T-helper 1 cell treated with Interleukin-12 subunit alpha and Interleukin-12 subunit beta and Interleukin-4 antibody, amounts not matched to agents 30 μg/mL and 1 μg/mL, for 36 hours (primary cell): ENCODE results near the gene COL4A2.

ENCODE experiments used
- H3K27ac Mint-ChIP-seq: one replicate; pipeline ENCODE4 v1.8.0; 2021; ENCODE audit warnings: mild to moderate bottlenecking, mixed read lengths
- H3K27me3 Mint-ChIP-seq: one replicate; pipeline ENCODE4 v1.8.0; 2021; ENCODE audit warnings: low read depth, mixed read lengths
- H3K36me3 Mint-ChIP-seq: one replicate; pipeline ENCODE4 v1.8.0; 2021; ENCODE audit warnings: low read depth, mixed read lengths
- H3K4me1 Mint-ChIP-seq: one replicate; pipeline ENCODE4 v1.8.0; 2021; ENCODE audit warnings: low read depth, mixed read lengths
- H3K4me3 Mint-ChIP-seq: one replicate; pipeline ENCODE4 v1.8.0; 2021; ENCODE audit warnings: mild to moderate bottlenecking, moderate library complexity, mixed read lengths
- H3K9me3 Mint-ChIP-seq: one replicate; pipeline ENCODE4 v1.8.0; 2021; ENCODE audit warnings: mixed read lengths

The COL4A2 gene

GRCh38 chr13:110471156-110471832 lies 164.2 kb downstream of the COL4A2 start:
- no peak overlapping the region for H3K27ac Mint-ChIP-seq
- H3K36me3 Mint-ChIP-seq: no peaks in the 10 kb centered on the region
- H3K4me3 Mint-ChIP-seq: no peak overlapping the region
- H3K27me3 Mint-ChIP-seq: no peaks in the 10 kb centered on the region
- H3K4me1 Mint-ChIP-seq: peaks cover 3% of the 10 kb centered on the region
- H3K9me3 Mint-ChIP-seq: no peaks in the 10 kb centered on the region

- peaks cover 3% of the 10 kb centered on the region for H3K4me1 Mint-ChIP-seq
- H3K4me3 Mint-ChIP-seq: no peak overlapping the region
- H3K27me3 Mint-ChIP-seq: no peaks in the 10 kb centered on the region
- no peak overlapping the region for H3K27ac Mint-ChIP-seq
- H3K9me3 Mint-ChIP-seq: no peaks in the 10 kb centered on the region
- H3K36me3 Mint-ChIP-seq: no peaks in the 10 kb centered on the region
Measured at GRCh38 chr13:110471833-110472162, 164.7 kb downstream of the COL4A2 start.

GRCh38 chr13:110472904-110473563 lies 165.9 kb downstream of the COL4A2 start:
- Mint-ChIP-seq H3K4me1 (peaks cover 3% of the 10 kb centered on the region), H3K27ac (no peak overlapping the region), H3K36me3 (no peaks in the 10 kb centered on the region), H3K9me3 (no peaks in the 10 kb centered on the region), H3K27me3 (no peaks in the 10 kb centered on the region), H3K4me3 (no peak overlapping the region)

GRCh38 chr13:110474713-110475112 lies 167.6 kb downstream of the COL4A2 start:
- H3K27ac Mint-ChIP-seq: no peak overlapping the region
- H3K4me1 Mint-ChIP-seq: peaks cover 3% of the 10 kb centered on the region
- H3K4me3 Mint-ChIP-seq: no peak overlapping the region
- H3K27me3 Mint-ChIP-seq: no peaks in the 10 kb centered on the region
- H3K36me3 Mint-ChIP-seq: no peaks in the 10 kb centered on the region
- H3K9me3 Mint-ChIP-seq: no peaks in the 10 kb centered on the region

GRCh38 chr13:110475117-110475516 lies 168.0 kb downstream of the COL4A2 start:
- Mint-ChIP-seq H3K27me3 (no peaks in the 10 kb centered on the region), H3K4me3 (no peak overlapping the region), H3K27ac (no peak overlapping the region), H3K9me3 (no peaks in the 10 kb centered on the region), H3K4me1 (peaks cover 3% of the 10 kb centered on the region), H3K36me3 (no peaks in the 10 kb centered on the region)

GRCh38 chr13:110475550-110476219 lies 168.6 kb downstream of the COL4A2 start:
- Mint-ChIP-seq H3K4me3 (no peak overlapping the region), H3K36me3 (no peaks in the 10 kb centered on the region), H3K27ac (no peak overlapping the region), H3K27me3 (no peaks in the 10 kb centered on the region), H3K4me1 (peaks cover 3% of the 10 kb centered on the region), H3K9me3 (no peaks in the 10 kb centered on the region)

GRCh38 chr13:110476220-110476617 lies 169.1 kb downstream of the COL4A2 start:
- Mint-ChIP-seq H3K9me3 (no peaks in the 10 kb centered on the region), H3K4me3 (no peak overlapping the region), H3K27ac (no peak overlapping the region), H3K36me3 (no peaks in the 10 kb centered on the region), H3K4me1 (peaks cover 3% of the 10 kb centered on the region), H3K27me3 (no peaks in the 10 kb centered on the region)

- Mint-ChIP-seq H3K27ac (no peak overlapping the region), H3K9me3 (no peaks in the 10 kb centered on the region), H3K27me3 (no peaks in the 10 kb centered on the region), H3K36me3 (no peaks in the 10 kb centered on the region), H3K4me1 (no peaks in the 10 kb centered on the region), H3K4me3 (no peak overlapping the region)
Measured at GRCh38 chr13:110477706-110478245, 170.7 kb downstream of the COL4A2 start.

- no peak overlapping the region for H3K4me3 Mint-ChIP-seq
- no peaks in the 10 kb centered on the region for H3K4me1 Mint-ChIP-seq
- no peaks in the 10 kb centered on the region for H3K36me3 Mint-ChIP-seq
- no peaks in the 10 kb centered on the region for H3K27me3 Mint-ChIP-seq
- no peaks in the 10 kb centered on the region for H3K9me3 Mint-ChIP-seq
- H3K27ac Mint-ChIP-seq: no peak overlapping the region
Measured at GRCh38 chr13:110478405-110479214, 171.5 kb downstream of the COL4A2 start.

- Mint-ChIP-seq H3K4me1 (no peaks in the 10 kb centered on the region), H3K4me3 (no peak overlapping the region), H3K36me3 (no peaks in the 10 kb centered on the region), H3K9me3 (no peaks in the 10 kb centered on the region), H3K27ac (no peak overlapping the region), H3K27me3 (no peaks in the 10 kb centered on the region)
Measured at GRCh38 chr13:110479215-110479545, 172.1 kb downstream of the COL4A2 start.

GRCh38 chr13:110479648-110480047 lies 172.6 kb downstream of the COL4A2 start:
- H3K36me3 Mint-ChIP-seq: no peaks in the 10 kb centered on the region
- H3K4me1 Mint-ChIP-seq: no peaks in the 10 kb centered on the region
- no peak overlapping the region for H3K27ac Mint-ChIP-seq
- H3K27me3 Mint-ChIP-seq: no peaks in the 10 kb centered on the region
- H3K4me3 Mint-ChIP-seq: no peak overlapping the region
- H3K9me3 Mint-ChIP-seq: no peaks in the 10 kb centered on the region

- H3K27ac Mint-ChIP-seq: no peak overlapping the region
- H3K9me3 Mint-ChIP-seq: no peaks in the 10 kb centered on the region
- no peak overlapping the region for H3K4me3 Mint-ChIP-seq
- H3K4me1 Mint-ChIP-seq: no peaks in the 10 kb centered on the region
- no peaks in the 10 kb centered on the region for H3K27me3 Mint-ChIP-seq
- H3K36me3 Mint-ChIP-seq: no peaks in the 10 kb centered on the region
Measured at GRCh38 chr13:110480161-110480560, 173.1 kb downstream of the COL4A2 start.

GRCh38 chr13:110483386-110483968 lies 176.4 kb downstream of the COL4A2 start:
- no peak overlapping the region for H3K27ac Mint-ChIP-seq
- H3K4me1 Mint-ChIP-seq: no peaks in the 10 kb centered on the region
- H3K9me3 Mint-ChIP-seq: no peaks in the 10 kb centered on the region
- no peak overlapping the region for H3K4me3 Mint-ChIP-seq
- H3K36me3 Mint-ChIP-seq: no peaks in the 10 kb centered on the region
- H3K27me3 Mint-ChIP-seq: no peaks in the 10 kb centered on the region

GRCh38 chr13:110484290-110485048 lies 177.4 kb downstream of the COL4A2 start:
- Mint-ChIP-seq H3K36me3 (no peaks in the 10 kb centered on the region), H3K27me3 (no peaks in the 10 kb centered on the region), H3K9me3 (no peaks in the 10 kb centered on the region), H3K4me3 (no peak overlapping the region), H3K4me1 (no peaks in the 10 kb centered on the region), H3K27ac (no peak overlapping the region)
